ENCODE results near the gene TMEM92. TPM values are rescaled to one million over a fixed set of nuclear protein-coding genes. Genes with fewer than 3 reads are reported as not detected.
"Not testable (repeated sequence)": the region's sequence is repeated elsewhere in the genome, so short reads cannot be mapped to it uniquely, and the experiment has no call there.

TMEM92 gene
- polyA plus RNA-seq, 6 donors from 2014 or later, result not detected

GRCh38 chr17:50303596-50303995, 29.3 kb downstream of the TMEM92 start:
- Mint-ChIP-seq H3K27me3 (peaks cover 33 to 49% (median 37%) of the 10 kb centered on the region in 3 donors), H3K4me3 (no peak overlapping the region), H3K36me3 (no peaks in the 10 kb centered on the region), H3K4me1 (no peaks in the 10 kb centered on the region), H3K27ac (no peak overlapping the region), H3K9me3 (no peaks in the 10 kb centered on the region)
- no peak for DNase-seq
- no peak for ATAC-seq (ENCODE audit: low read depth in 2 of 2)

GRCh38 chr17:50304781-50305404, 30.6 kb downstream of the TMEM92 start:
- no peak overlapping the region for H3K4me3 Mint-ChIP-seq

GRCh38 chr17:50307654-50308053, 33.4 kb downstream of the TMEM92 start:
- DNase-seq (no peak), ATAC-seq (ENCODE audit: low read depth in 2 of 2) (no peak)
- Mint-ChIP-seq H3K4me3 (no peak overlapping the region), H3K4me1 (no peaks in the 10 kb centered on the region), H3K36me3 (no peaks in the 10 kb centered on the region), H3K27me3 (peaks cover 37 to 51% (median 42%) of the 10 kb centered on the region in 3 donors), H3K9me3 (no peaks in the 10 kb centered on the region), H3K27ac (no peak overlapping the region)

More at GRCh38 chr17:50304781-50305404, 30.6 kb downstream of the TMEM92 start:
- ATAC-seq (ENCODE audit: low read depth in 2 of 2), result no peak
- DNase-seq, result no peak
- H3K9me3 Mint-ChIP-seq, result no peaks in the 10 kb centered on the region
- no peaks in the 10 kb centered on the region for H3K36me3 Mint-ChIP-seq
- peak overlapping the region in 1 of 6 donors; percentile 52 for H3K27ac Mint-ChIP-seq
- peaks cover 33 to 48% (median 37%) of the 10 kb centered on the region in 3 donors for H3K27me3 Mint-ChIP-seq
- H3K4me1 Mint-ChIP-seq, result no peaks in the 10 kb centered on the region

- Mint-ChIP-seq H3K27me3 (peaks cover 40 to 60% (median 51%) of the 10 kb centered on the region in 3 donors), H3K4me3 (no peak overlapping the region), H3K36me3 (no peaks in the 10 kb centered on the region), H3K4me1 (no peaks in the 10 kb centered on the region), H3K27ac (no peak overlapping the region), H3K9me3 (no peaks in the 10 kb centered on the region)
- DNase-seq (no peak), ATAC-seq (ENCODE audit: low read depth in 2 of 2) (no peak)
These were observed 34.4 kb downstream of the TMEM92 start for GRCh38 chr17:50308666-50309065.

GRCh38 chr17:50310455-50311111, 36.3 kb downstream of the TMEM92 start:
- H3K27ac Mint-ChIP-seq, result peak overlapping the region in 1 of 6 donors; percentile 71
- H3K27me3 Mint-ChIP-seq, result peaks cover 33 to 57% (median 45%) of the 10 kb centered on the region in 3 donors
- H3K36me3 Mint-ChIP-seq, result no peaks in the 10 kb centered on the region
- no peak overlapping the region for H3K4me3 Mint-ChIP-seq
- H3K9me3 Mint-ChIP-seq, result no peaks in the 10 kb centered on the region
- ATAC-seq (ENCODE audit: low read depth in 2 of 2), result no peak
- H3K4me1 Mint-ChIP-seq, result no peaks in the 10 kb centered on the region
- DNase-seq, result no peak

GRCh38 chr17:50311112-50311460, 36.8 kb downstream of the TMEM92 start:
- ATAC-seq (ENCODE audit: low read depth in 2 of 2) (no peak), DNase-seq (no peak)
- peaks cover 31 to 53% (median 44%) of the 10 kb centered on the region in 3 donors for H3K27me3 Mint-ChIP-seq
- no peak overlapping the region for H3K27ac Mint-ChIP-seq
- no peaks in the 10 kb centered on the region for H3K4me1 Mint-ChIP-seq
- H3K4me3 Mint-ChIP-seq, result no peak overlapping the region
- H3K9me3 Mint-ChIP-seq, result no peaks in the 10 kb centered on the region
- no peaks in the 10 kb centered on the region for H3K36me3 Mint-ChIP-seq

- no peak overlapping the region for H3K4me3 Mint-ChIP-seq
- DNase-seq (no peak), ATAC-seq (ENCODE audit: low read depth in 2 of 2) (no peak)
- H3K4me1 Mint-ChIP-seq, result no peaks in the 10 kb centered on the region
- no peak overlapping the region for H3K27ac Mint-ChIP-seq
- peaks cover 27 to 49% (median 44%) of the 10 kb centered on the region in 3 donors for H3K27me3 Mint-ChIP-seq
- H3K36me3 Mint-ChIP-seq, result no peaks in the 10 kb centered on the region
- no peaks in the 10 kb centered on the region for H3K9me3 Mint-ChIP-seq
These were observed 37.2 kb downstream of the TMEM92 start for GRCh38 chr17:50311483-50311882.

- Mint-ChIP-seq H3K36me3 (no peaks in the 10 kb centered on the region), H3K27ac (no peak overlapping the region), H3K9me3 (no peaks in the 10 kb centered on the region), H3K27me3 (peaks cover 26 to 48% (median 44%) of the 10 kb centered on the region in 3 donors), H3K4me3 (no peak overlapping the region), H3K4me1 (no peaks in the 10 kb centered on the region)
- DNase-seq (no peak), ATAC-seq (ENCODE audit: low read depth in 2 of 2) (no peak)
These were observed 38.0 kb downstream of the TMEM92 start for GRCh38 chr17:50312308-50312707.

GRCh38 chr17:50314456-50315011, 40.3 kb downstream of the TMEM92 start:
- H3K27ac Mint-ChIP-seq, result no peak overlapping the region
- no peaks in the 10 kb centered on the region for H3K36me3 Mint-ChIP-seq
- peak overlapping the region in 1 of 8 donors; percentile 51 for H3K4me3 Mint-ChIP-seq
- H3K27me3 Mint-ChIP-seq, result peaks cover 19 to 48% (median 44%) of the 10 kb centered on the region in 3 donors
- no peaks in the 10 kb centered on the region for H3K4me1 Mint-ChIP-seq
- DNase-seq, result no peak
- ATAC-seq (ENCODE audit: low read depth in 2 of 2), result no peak
- H3K9me3 Mint-ChIP-seq, result no peaks in the 10 kb centered on the region

GRCh38 chr17:50316016-50316587, 41.8 kb downstream of the TMEM92 start:
- Mint-ChIP-seq H3K36me3 (no peaks in the 10 kb centered on the region), H3K9me3 (no peaks in the 10 kb centered on the region), H3K27ac (no peak overlapping the region), H3K4me3 (peak overlapping the region in 1 of 8 donors; percentile 35), H3K27me3 (peaks cover 11 to 38% (median 32%) of the 10 kb centered on the region in 3 donors), H3K4me1 (no peaks in the 10 kb centered on the region)
- DNase-seq, result no peak
- no peak for ATAC-seq (ENCODE audit: low read depth in 2 of 2)

- not testable (repeated sequence) for ATAC-seq (ENCODE audit: low read depth in 2 of 2); H3K27ac Mint-ChIP-seq; H3K36me3 Mint-ChIP-seq; H3K4me3 Mint-ChIP-seq; H3K9me3 Mint-ChIP-seq; DNase-seq; H3K4me1 Mint-ChIP-seq
- H3K27me3 Mint-ChIP-seq, result peaks cover 7 to 32% (median 26%) of the 10 kb centered on the region in 3 donors
These were observed 42.4 kb downstream of the TMEM92 start for GRCh38 chr17:50316660-50317059.

- H3K27ac Mint-ChIP-seq, result no peak overlapping the region
- no peaks in the 10 kb centered on the region for H3K4me1 Mint-ChIP-seq
- H3K36me3 Mint-ChIP-seq, result no peaks in the 10 kb centered on the region
- H3K9me3 Mint-ChIP-seq, result no peaks in the 10 kb centered on the region
- DNase-seq, result no peak
- H3K4me3 Mint-ChIP-seq, result no peak overlapping the region
- H3K27me3 Mint-ChIP-seq, result peaks cover 7 to 27% (median 22%) of the 10 kb centered on the region in 3 donors
- no peak for ATAC-seq (ENCODE audit: low read depth in 2 of 2)
These were observed 42.9 kb downstream of the TMEM92 start for GRCh38 chr17:50317121-50317520.

GRCh38 chr17:50318501-50319285, 44.4 kb downstream of the TMEM92 start:
- ATAC-seq (ENCODE audit: low read depth in 2 of 2), result no peak
- no peak overlapping the region for H3K4me3 Mint-ChIP-seq
- no peaks in the 10 kb centered on the region for H3K9me3 Mint-ChIP-seq
- no peaks in the 10 kb centered on the region for H3K4me1 Mint-ChIP-seq
- H3K36me3 Mint-ChIP-seq, result no peaks in the 10 kb centered on the region
- peaks cover 4 to 12% (median 9%) of the 10 kb centered on the region in 3 donors for H3K27me3 Mint-ChIP-seq
- H3K27ac Mint-ChIP-seq, result no peak overlapping the region
- no peak for DNase-seq
